ENCODE measurements around the gene IL1RN.

- TF ChIP-seq CTCF (conservative IDR thresholded peaks at IDR 0.05 in 1 of 2, IDR thresholded peaks at IDR 0.05 in 1 of 2; ENCODE audit: extremely low read depth in 1 of 2, insufficient read depth in 1 of 2, low read depth in 1 of 2, low read length in 2 of 2) (no peak), EZH2 (IDR thresholded peaks at IDR 0.05; ENCODE audit: borderline replicate concordance, low read length) (no peak)
Observed at GRCh38 chr2:113089916-113090315, 37.5 kb upstream of the IL1RN start.

Data from mammary epithelial cell (primary cell).